Esophagus muscularis mucosa (tissue), 4 donors: ENCODE measurements around the gene PYROXD2. TPM values are rescaled to one million over a fixed set of nuclear protein-coding genes. Genes with fewer than 3 reads are reported as not detected.

ENCODE experiments used
- DNase-seq: peaks from one replicate; pipeline ENCODE4 v3.0.0-alpha.2; 2017; ENCODE audit errors: extremely low spot score
- H3K27ac ChIP-seq, 4 donors: fragments of 200-600 bp; sonication (generic); replicated peaks in 1 of 4; 1 replicate in 3 of 4; 2 replicates in 1 of 4; pipeline ENCODE4 v1.5.1; 2016 to 2019; ENCODE audit warnings: mild to moderate bottlenecking in 1 of 4
- H3K27me3 ChIP-seq, 4 donors: fragments of 200-600 bp; sonication (generic); one replicate each; pipeline versions ENCODE4 v1.5.1 to v1.6.0; 2016 to 2019
- H3K36me3 ChIP-seq, 4 donors: fragments of 200-600 bp; sonication (generic); one replicate each; pipeline ENCODE4 v1.5.1; 2016 to 2019
- H3K4me1 ChIP-seq, 4 donors: fragments of 200-600 bp; sonication (generic); one replicate each; pipeline ENCODE4 v1.5.1; 2016 to 2019
- H3K4me3 ChIP-seq, 4 donors: fragments of 200-600 bp; sonication (generic); 1 replicate in 2 of 4; 2 replicates in 2 of 4; pipeline ENCODE4 v1.5.1; 2016 to 2019; ENCODE audit warnings: mild to moderate bottlenecking in 4 of 4, moderate library complexity in 1 of 4
- H3K9me3 ChIP-seq, 4 donors: fragments of 200-600 bp; sonication (generic); 1 replicate in 3 of 4; 2 replicates in 1 of 4; pipeline ENCODE4 v1.5.1; 2016 to 2019
- CTCF ChIP-seq, 3 experiments: fragments of 200-600 bp in 2 of 3; fragments of 450-650 bp in 1 of 3; sonication (generic) in 2 of 3; IDR thresholded peaks; one replicate each; pipeline ENCODE4 v1.5.1; 2017 to 2019; ENCODE audit warnings: antibody characterized with exemption in 3 of 3, mild to moderate bottlenecking in 2 of 3, moderate library complexity in 1 of 3
- EP300 ChIP-seq: sonication (generic); formaldehyde crosslinking; IDR thresholded peaks from one replicate; pipeline ENCODE4 v1.6.1; 2017; ENCODE audit warnings: antibody characterized with exemption
- POLR2A ChIP-seq: fragments of 450-650 bp; IDR thresholded peaks from one replicate; pipeline ENCODE4 v1.6.1; 2017; ENCODE audit warnings: antibody characterized with exemption, moderate library complexity, mild to moderate bottlenecking, low read depth
- POLR2AphosphoS5 ChIP-seq, 2 donors: sonication (generic); formaldehyde crosslinking; IDR thresholded peaks; one replicate each; pipeline ENCODE4 v1.6.1; 2017; ENCODE audit warnings: antibody characterized with exemption in 2 of 2
- WGBS: methylation state at CpG from one replicate; pipeline ENCODE4 v1.1.5; 2018; 5-methylcytosine and 5-hydroxymethylcytosine counted together
- intact Hi-C: fragments of 100-400 bp; cut with DNase I; formaldehyde crosslinking; loops from one replicate; pipeline ENCODE4 v1.15.1; 2023
- total RNA-seq, 4 donors: library from RNA; depleted of rRNA; stranded (reverse); fragments of >200 nt; gene quantifications; one replicate each; pipeline versions ENCODE4 v1.1.0 to v1.2.1, GENCODE V29; 2016

PYROXD2 gene
- total RNA-seq, 4 donors from 2014 or later: 5.8 to 10.2 (median 6.6) TPM

GRCh38 chr10:98376485-98376884, 38.5 kb downstream of the PYROXD2 start:
- Histone ChIP-seq H3K27ac (no peak overlapping the region), H3K4me3 (no peak overlapping the region), H3K4me1 (peaks cover 0 to 14% (median 13%) of the 10 kb centered on the region in 4 donors), H3K36me3 (peaks cover 0 to 13% (median 0%) of the 10 kb centered on the region in 4 donors), H3K9me3 (peaks cover 0 to 7% (median 0%) of the 10 kb centered on the region in 4 donors), H3K27me3 (no peaks in the 10 kb centered on the region)
- no peak for DNase-seq
- 80% methylated on average over 1 of the region's 1 CpG for WGBS
- intact Hi-C loops: no loop called here
- TF ChIP-seq EP300 (no peak), POLR2A (no peak), CTCF (IDR thresholded peaks at IDR 0.05) (no peak), POLR2AphosphoS5 (IDR thresholded peaks at IDR 0.05) (no peak)

- Histone ChIP-seq H3K27ac (no peak overlapping the region), H3K4me1 (peaks cover 0 to 14% (median 13%) of the 10 kb centered on the region in 4 donors), H3K4me3 (no peak overlapping the region), H3K36me3 (peaks cover 0 to 3% (median 0%) of the 10 kb centered on the region in 4 donors), H3K9me3 (peaks cover 0 to 7% (median 0%) of the 10 kb centered on the region in 4 donors), H3K27me3 (no peaks in the 10 kb centered on the region)
- intact Hi-C loops: no loop called here
- WGBS: 34% methylated on average over 8 of the region's 8 CpGs
- no peak for DNase-seq
- TF ChIP-seq POLR2A (no peak), CTCF (IDR thresholded peaks at IDR 0.05) (no peak), EP300 (no peak), POLR2AphosphoS5 (IDR thresholded peaks at IDR 0.05) (no peak)
These were observed 40.6 kb downstream of the PYROXD2 start for GRCh38 chr10:98374217-98374985.

- no peaks in the 10 kb centered on the region for H3K27me3 ChIP-seq
- H3K36me3 ChIP-seq: no peaks in the 10 kb centered on the region
- DNase-seq: no peak
- no peak overlapping the region for H3K27ac ChIP-seq
- intact Hi-C loops: no loop called here
- H3K9me3 ChIP-seq: peaks cover 0 to 7% (median 0%) of the 10 kb centered on the region in 4 donors
- WGBS: 72% methylated on average over 12 of the region's 12 CpGs
- H3K4me1 ChIP-seq: peaks cover 0 to 14% (median 13%) of the 10 kb centered on the region in 4 donors
- H3K4me3 ChIP-seq: no peak overlapping the region
- TF ChIP-seq POLR2AphosphoS5 (IDR thresholded peaks at IDR 0.05) (no peak), EP300 (no peak), POLR2A (no peak), CTCF (IDR thresholded peaks at IDR 0.05) (no peak)
These were observed 41.5 kb downstream of the PYROXD2 start for GRCh38 chr10:98373260-98374040.

GRCh38 chr10:98370831-98371820, 43.9 kb downstream of the PYROXD2 start:
- Histone ChIP-seq H3K4me3 (no peak overlapping the region), H3K27me3 (no peaks in the 10 kb centered on the region), H3K27ac (no peak overlapping the region), H3K9me3 (no peaks in the 10 kb centered on the region), H3K4me1 (peaks cover 0 to 14% (median 13%) of the 10 kb centered on the region in 4 donors), H3K36me3 (no peaks in the 10 kb centered on the region)
- TF ChIP-seq EP300 (no peak), POLR2A (no peak), POLR2AphosphoS5 (IDR thresholded peaks at IDR 0.05) (no peak), CTCF (IDR thresholded peaks at IDR 0.05) (no peak)
- intact Hi-C loops: no loop called here
- 74% methylated on average over 14 of the region's 14 CpGs for WGBS
- DNase-seq: no peak
